PC-9 (cell line): Measurements from ENCODE around the gene IL20.

Source experiments
- EZH2 ChIP-seq: fragments of 200-600 bp; sonication (generic); IDR thresholded peaks from 2 replicates; pipeline ENCODE4 v1.8.0; 2017; ENCODE audit warnings: antibody characterized with exemption, low read depth
- TF ChIP-seq, protein P1 (sequence below): fragments of 200-600 bp; sonication (generic); conservative IDR thresholded peaks from 2 replicates; pipeline ENCODE4 v1.6.1; 2017; ENCODE audit warnings: mixed run types, antibody characterized with exemption, mild to moderate bottlenecking, moderate library complexity

DNA sequence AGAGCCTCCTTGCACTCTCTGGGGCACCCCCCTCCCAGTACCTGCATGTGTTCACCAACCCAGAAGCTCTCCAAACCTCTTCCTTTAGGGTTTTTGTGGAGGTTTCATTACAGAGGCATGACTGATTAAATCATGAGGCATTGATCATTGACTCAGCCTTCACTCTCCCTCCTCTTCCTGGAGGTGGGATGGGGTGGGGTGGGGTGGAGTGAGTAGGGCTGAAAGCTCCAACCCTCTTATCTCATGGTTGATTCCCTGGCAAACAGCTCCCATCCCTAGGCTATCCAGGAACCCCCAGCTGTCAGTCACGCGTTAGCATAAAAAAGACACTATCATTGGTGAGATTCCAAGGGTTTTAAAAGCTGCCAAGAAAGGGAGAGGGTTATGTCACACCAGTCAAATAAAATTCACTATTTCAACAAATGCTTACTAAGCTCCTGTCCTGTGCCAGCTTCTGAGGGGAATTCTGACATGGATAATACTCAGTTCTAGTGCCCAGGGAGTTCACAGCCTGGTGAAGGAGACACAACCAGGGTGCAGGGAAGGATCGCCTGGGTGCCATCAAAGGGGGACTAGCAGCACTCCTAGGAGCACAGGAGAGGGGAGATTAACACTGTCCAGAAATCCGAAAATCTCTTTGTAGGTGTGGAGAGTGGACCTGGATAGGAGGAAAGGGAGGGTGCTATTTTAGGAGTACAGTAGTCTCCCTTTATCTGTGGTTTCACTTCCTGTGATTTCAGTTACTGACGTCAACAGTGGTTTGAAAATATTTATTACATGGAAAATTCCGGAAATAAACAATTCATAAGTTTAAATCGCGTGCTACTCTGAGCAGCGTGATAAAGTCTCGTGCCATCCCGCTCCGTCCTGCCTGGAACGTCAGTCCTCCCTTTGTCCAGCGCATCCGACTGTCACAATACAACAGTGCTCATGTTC is 25.0 kb downstream of the IL20 start:
- TF ChIP-seq, protein P1, sequence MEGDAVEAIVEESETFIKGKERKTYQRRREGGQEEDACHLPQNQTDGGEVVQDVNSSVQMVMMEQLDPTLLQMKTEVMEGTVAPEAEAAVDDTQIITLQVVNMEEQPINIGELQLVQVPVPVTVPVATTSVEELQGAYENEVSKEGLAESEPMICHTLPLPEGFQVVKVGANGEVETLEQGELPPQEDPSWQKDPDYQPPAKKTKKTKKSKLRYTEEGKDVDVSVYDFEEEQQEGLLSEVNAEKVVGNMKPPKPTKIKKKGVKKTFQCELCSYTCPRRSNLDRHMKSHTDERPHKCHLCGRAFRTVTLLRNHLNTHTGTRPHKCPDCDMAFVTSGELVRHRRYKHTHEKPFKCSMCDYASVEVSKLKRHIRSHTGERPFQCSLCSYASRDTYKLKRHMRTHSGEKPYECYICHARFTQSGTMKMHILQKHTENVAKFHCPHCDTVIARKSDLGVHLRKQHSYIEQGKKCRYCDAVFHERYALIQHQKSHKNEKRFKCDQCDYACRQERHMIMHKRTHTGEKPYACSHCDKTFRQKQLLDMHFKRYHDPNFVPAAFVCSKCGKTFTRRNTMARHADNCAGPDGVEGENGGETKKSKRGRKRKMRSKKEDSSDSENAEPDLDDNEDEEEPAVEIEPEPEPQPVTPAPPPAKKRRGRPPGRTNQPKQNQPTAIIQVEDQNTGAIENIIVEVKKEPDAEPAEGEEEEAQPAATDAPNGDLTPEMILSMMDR = no peak
- TF ChIP-seq EZH2 = no peak
